ENCODE data around the gene DOCK4. TPM values are rescaled to one million over a fixed set of nuclear protein-coding genes. Genes with fewer than 3 reads are reported as not detected.

DOCK4 gene
- total RNA-seq, 1 experiment from 2014 or later: 4.9 TPM

DNA sequence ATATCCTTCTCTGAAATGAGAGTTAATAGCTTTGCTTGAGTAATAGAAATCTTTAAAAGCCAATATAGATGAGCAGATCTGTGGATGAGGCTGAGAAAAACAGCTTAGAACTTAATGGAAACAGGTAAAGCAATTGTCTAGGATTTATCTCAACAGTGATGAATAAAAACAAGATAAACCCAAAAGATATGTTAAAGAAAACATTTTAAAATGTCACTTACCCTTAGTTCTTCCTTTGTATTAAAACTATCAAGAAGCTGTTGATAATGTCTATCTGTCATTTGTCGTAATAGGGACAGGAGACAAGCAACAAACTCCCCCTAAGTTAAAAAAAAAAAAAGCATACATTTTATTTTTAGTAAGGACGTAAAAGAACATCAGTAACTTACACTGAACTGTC, 371.8 kb downstream of the DOCK4 start:
- H3K4me1 ChIP-seq (ENCODE audit: insufficient read depth, low read length): no peaks in the 10 kb centered on the region
- no peak overlapping the region for H4K8ac ChIP-seq (replicated peaks; ENCODE audit: insufficient read length, low read depth, low read length)
- no peak overlapping the region for H3K56ac ChIP-seq (ENCODE audit: insufficient read length, low read depth, low read length)
- TF ChIP-seq CTCF (conservative IDR thresholded peaks at IDR 0.05): no peak
- H4K20me1 ChIP-seq (ENCODE audit: control insufficient read depth, insufficient read depth, insufficient read length): no peaks in the 10 kb centered on the region
- H3K23me2 ChIP-seq (ENCODE audit: insufficient read length, low read depth, low read length, poor library complexity, severe bottlenecking): no peaks in the 10 kb centered on the region
- Mint-ChIP-seq H3K4me1 (peaks cover 0 to 4% of the 10 kb centered on the region in 2 experiments; a peak in 2 of 4 replicates), H3K27me3 (ENCODE audit: low read depth) (no peaks in the 10 kb centered on the region), H3K4me3 (no peak overlapping the region), H3K9me3 (peaks cover 6 to 7% of the 10 kb centered on the region in 2 experiments; a peak in 4 of 5 replicates), H3K27ac (no peak overlapping the region), H3K36me3 (ENCODE audit: insufficient read depth in 1 of 3, low read depth in 3 of 3) (peaks cover 0 to 15% (median 10%) of the 10 kb centered on the region in 3 experiments; a peak in 4 of 7 replicates)
- H4K91ac ChIP-seq (ENCODE audit: insufficient read length, low read depth, low read length): no peak overlapping the region
- H2BK15ac ChIP-seq (ENCODE audit: low read depth, low read length): no peak overlapping the region
- H3T11ph ChIP-seq (ENCODE audit: low read length): no peak overlapping the region
- H3K27me3 ChIP-seq (ENCODE audit: insufficient read depth, low read length): no peaks in the 10 kb centered on the region
- H3K9me3 ChIP-seq (ENCODE audit: control insufficient read depth, low read depth, low read length): no peaks in the 10 kb centered on the region
- H4K5ac ChIP-seq (ENCODE audit: insufficient read length, low read depth, low read length): no peak overlapping the region
- H2BK120ac ChIP-seq (ENCODE audit: low read depth, low read length, poor library complexity, severe bottlenecking): no peak overlapping the region
- H2AK5ac ChIP-seq (ENCODE audit: insufficient read length, low read length): no peak overlapping the region
- WGBS (ENCODE audit: extremely low coverage, insufficient read length, low lambda C conversion rate): no CpG with 5 or more reads among the region's 2 CpGs
- H3K23ac ChIP-seq (ENCODE audit: insufficient read length, low read depth, low read length): no peak overlapping the region
- no peak overlapping the region for H2AFZ ChIP-seq (ENCODE audit: low read length)
- no peaks in the 10 kb centered on the region for H3K79me1 ChIP-seq (ENCODE audit: insufficient read depth, low read depth, low read length, poor library complexity, severe bottlenecking)
- no peaks in the 10 kb centered on the region for H3K79me2 ChIP-seq (ENCODE audit: insufficient read depth, low read length)
- no peak overlapping the region for H3K27ac ChIP-seq (ENCODE audit: insufficient read length, low read depth, low read length)
- H3K18ac ChIP-seq (ENCODE audit: insufficient read length, low read depth, low read length): no peak overlapping the region
- no peak overlapping the region for H3K4ac ChIP-seq (ENCODE audit: low read depth, low read length)
- H2BK12ac ChIP-seq (ENCODE audit: insufficient read length, low read depth, low read length): no peak overlapping the region
- H3K14ac ChIP-seq (ENCODE audit: insufficient read depth, low read length): no peak overlapping the region
- H3K4me2 ChIP-seq (ENCODE audit: insufficient read depth, insufficient read length, low read length): no peak overlapping the region
- no peak overlapping the region for H2BK5ac ChIP-seq (ENCODE audit: insufficient read length, low read length)
- H2BK20ac ChIP-seq (ENCODE audit: low read depth, low read length, poor library complexity, severe bottlenecking): no peak overlapping the region
- H3K9ac ChIP-seq (ENCODE audit: extremely low read depth, insufficient read length, low read length): no peak overlapping the region
- DNase-seq: no peak
